CD4-positive, alpha-beta memory T cell (primary cell): Measurements from ENCODE around the gene SHISA6. TPM values are rescaled to one million over a fixed set of nuclear protein-coding genes. Genes with fewer than 3 reads are reported as not detected.

Experiments used
- CTCF ChIA-PET: fragments of 350-600 bp; sonication (Branson Sonifier 250); formaldehyde crosslinking; loops from one replicate; lab custom pipeline; 2021; ENCODE audit warnings: inconsistent platforms; ENCODE audit not compliant: partially characterized antibody; lab: Charles Lee
- POLR2A ChIA-PET: fragments of 350-600 bp; sonication (Branson Sonifier 250); formaldehyde crosslinking; loops from one replicate; lab custom pipeline; 2021; ENCODE audit not compliant: partially characterized antibody; lab: Charles Lee
- DNase-seq, 5 donors: peaks; one replicate each; pipeline versions ENCODE4 v3.0.0 to v3.0.0-alpha.2; 2020 to 2022; ENCODE audit warnings: mixed read lengths in 1 of 5
- H3K27ac ChIP-seq: one replicate; pipeline ENCODE4 v1.7.0; 2013; ENCODE audit warnings: low read depth, low read length
- H3K27me3 ChIP-seq: 2 replicates; pipeline ENCODE4 v1.7.0; 2013; ENCODE audit warnings: mild to moderate bottlenecking, low read length, moderate library complexity; ENCODE audit not compliant: insufficient read depth
- H3K36me3 ChIP-seq: 2 replicates; pipeline ENCODE4 v1.7.0; 2013; ENCODE audit warnings: mild to moderate bottlenecking, low read length, moderate library complexity; ENCODE audit not compliant: insufficient read depth
- H3K4me1 ChIP-seq: 2 replicates; pipeline ENCODE4 v1.7.0; 2013; ENCODE audit warnings: mild to moderate bottlenecking, low read length, moderate library complexity; ENCODE audit not compliant: insufficient read depth
- H3K4me3 ChIP-seq, 2 donors: one replicate each; pipeline ENCODE4 v1.7.0; 2013; ENCODE audit warnings: low read length in 2 of 2, mild to moderate bottlenecking in 1 of 2
- H3K9me3 ChIP-seq, 2 donors: one replicate each; pipeline ENCODE4 v1.7.0; 2013; ENCODE audit warnings: low read length in 2 of 2, control low read depth in 1 of 2; ENCODE audit not compliant: control insufficient read depth in 1 of 2
- H3K27ac Mint-ChIP-seq, 7 donors: one replicate each; pipeline ENCODE4 v1.8.0; 2020 to 2021; ENCODE audit warnings: mixed read lengths in 7 of 7, mild to moderate bottlenecking in 6 of 7, inconsistent platforms in 3 of 7, moderate library complexity in 3 of 7
- H3K27me3 Mint-ChIP-seq, 2 donors: one replicate each; pipeline ENCODE4 v1.8.0; 2020 to 2021; ENCODE audit warnings: mixed read lengths in 2 of 2
- H3K36me3 Mint-ChIP-seq, 2 donors: one replicate each; pipeline ENCODE4 v1.8.0; 2020 to 2021; ENCODE audit warnings: mixed read lengths in 2 of 2, inconsistent platforms in 1 of 2, mild to moderate bottlenecking in 1 of 2
- H3K4me1 Mint-ChIP-seq, 4 donors: one replicate each; pipeline ENCODE4 v1.8.0; 2020 to 2021; ENCODE audit warnings: mixed read lengths in 4 of 4, mild to moderate bottlenecking in 1 of 4
- H3K4me3 Mint-ChIP-seq, 8 donors: one replicate each; pipeline ENCODE4 v1.8.0; 2020 to 2021; ENCODE audit warnings: mixed read lengths in 8 of 8, mild to moderate bottlenecking in 7 of 8, moderate library complexity in 6 of 8, inconsistent platforms in 3 of 8
- H3K9me3 Mint-ChIP-seq, 8 donors: one replicate each; pipeline ENCODE4 v1.8.0; 2020 to 2021; ENCODE audit warnings: mixed read lengths in 8 of 8, mild to moderate bottlenecking in 5 of 8, inconsistent platforms in 3 of 8, moderate library complexity in 1 of 8
- intact Hi-C: fragments of 100-400 bp; cut with micrococcal nuclease; formaldehyde crosslinking; loops from one replicate; pipeline ENCODE4 v1.15.1; 2023
- polyA plus RNA-seq, 2 donors: library from polyadenylated mRNA; unstranded; fragments of 300-500 nt; fragmentation: Illumina TruSeq; gene quantifications; one replicate each; pipeline ENCODE4 v1.2.3, GENCODE V29; 2021
- total RNA-seq, 2 experiments: library from RNA; stranded (reverse); gene quantifications; one replicate each; pipeline ENCODE4 v1.2.3, GENCODE V29; 2021

SHISA6 gene
- total and polyA plus RNA-seq, 4 experiments from 2014 or later = not detected

- Histone ChIP-seq H3K36me3 (no peaks in the 10 kb centered on the region), H3K4me1 (no peaks in the 10 kb centered on the region), H3K27ac (no peak overlapping the region), H3K27me3 (no peaks in the 10 kb centered on the region), H3K9me3 (peaks cover 0 to 5% of the 10 kb centered on the region in 2 donors), H3K4me3 (no peak overlapping the region)
- no peaks in the 10 kb centered on the region for H3K36me3 Mint-ChIP-seq
- CTCF ChIA-PET = no interaction called here
- H3K9me3 Mint-ChIP-seq = peaks cover 0 to 30% (median 19%) of the 10 kb centered on the region in 8 donors
- POLR2A ChIA-PET = no interaction called here
- no peaks in the 10 kb centered on the region for H3K27me3 Mint-ChIP-seq
- intact Hi-C loops = no loop called here
- H3K4me1 Mint-ChIP-seq = no peaks in the 10 kb centered on the region
- no peak overlapping the region for H3K4me3 Mint-ChIP-seq
- no peak overlapping the region for H3K27ac Mint-ChIP-seq
- no peak for DNase-seq
Measured at GRCh38 chr17:11264183-11264871, 23.3 kb downstream of the SHISA6 start.

- Mint-ChIP-seq H3K27me3 (no peaks in the 10 kb centered on the region), H3K27ac (no peak overlapping the region), H3K4me3 (no peak overlapping the region), H3K9me3 (peaks cover 3 to 32% (median 14%) of the 10 kb centered on the region in 8 donors), H3K4me1 (no peaks in the 10 kb centered on the region), H3K36me3 (no peaks in the 10 kb centered on the region)
- no peak for DNase-seq
- Histone ChIP-seq H3K27ac (no peak overlapping the region), H3K4me1 (no peaks in the 10 kb centered on the region), H3K27me3 (no peaks in the 10 kb centered on the region), H3K36me3 (no peaks in the 10 kb centered on the region), H3K4me3 (no peak overlapping the region), H3K9me3 (peaks cover 0 to 5% of the 10 kb centered on the region in 2 donors)
- ChIA-PET POLR2A (no interaction called here), CTCF (no interaction called here)
- intact Hi-C loops = no loop called here
Measured at GRCh38 chr17:11267999-11268575, 27.1 kb downstream of the SHISA6 start.

GRCh38 chr17:11269210-11269609 lies 28.2 kb downstream of the SHISA6 start:
- peaks cover 0 to 5% of the 10 kb centered on the region in 2 donors for H3K9me3 ChIP-seq
- no peak overlapping the region for H3K27ac ChIP-seq
- no peaks in the 10 kb centered on the region for H3K4me1 ChIP-seq
- H3K36me3 ChIP-seq = no peaks in the 10 kb centered on the region
- H3K9me3 Mint-ChIP-seq = peaks cover 3 to 32% (median 8%) of the 10 kb centered on the region in 8 donors
- no peak for DNase-seq
- H3K4me1 Mint-ChIP-seq = no peaks in the 10 kb centered on the region
- H3K27ac Mint-ChIP-seq = no peak overlapping the region
- no peaks in the 10 kb centered on the region for H3K36me3 Mint-ChIP-seq
- POLR2A ChIA-PET = no interaction called here
- H3K4me3 ChIP-seq = no peak overlapping the region
- H3K4me3 Mint-ChIP-seq = no peak overlapping the region
- CTCF ChIA-PET = no interaction called here
- no peaks in the 10 kb centered on the region for H3K27me3 Mint-ChIP-seq
- H3K27me3 ChIP-seq = no peaks in the 10 kb centered on the region
- intact Hi-C loops = no loop called here

DNA sequence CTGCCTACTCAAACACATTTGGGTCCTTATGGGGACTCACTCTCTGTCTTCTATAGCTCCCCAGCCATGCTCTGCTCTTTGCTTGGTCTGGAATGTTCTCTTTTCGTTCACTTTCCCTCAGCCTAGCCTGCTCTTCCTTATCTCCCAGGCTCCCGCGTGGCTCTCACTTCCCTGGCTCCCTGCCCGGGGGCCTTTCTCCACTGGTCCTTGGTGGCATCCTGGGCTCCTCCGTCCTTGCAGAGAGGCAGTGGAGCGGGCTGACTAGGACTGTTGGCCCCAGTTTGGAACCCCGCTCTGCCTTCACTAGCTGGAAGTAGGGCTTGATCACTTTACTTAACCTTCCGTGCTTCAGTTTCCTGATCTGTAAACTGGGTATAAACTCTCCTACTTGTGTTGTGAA lies 31.2 kb downstream of the SHISA6 start:
- Mint-ChIP-seq H3K36me3 (no peaks in the 10 kb centered on the region), H3K4me1 (no peaks in the 10 kb centered on the region), H3K27me3 (no peaks in the 10 kb centered on the region), H3K27ac (no peak overlapping the region), H3K9me3 (peaks cover 0 to 21% (median 4%) of the 10 kb centered on the region in 8 donors), H3K4me3 (no peak overlapping the region)
- no peaks in the 10 kb centered on the region for H3K4me1 ChIP-seq
- H3K9me3 ChIP-seq = no peaks in the 10 kb centered on the region
- no peaks in the 10 kb centered on the region for H3K36me3 ChIP-seq
- H3K4me3 ChIP-seq = no peak overlapping the region
- POLR2A ChIA-PET = no interaction called here
- CTCF ChIA-PET = no interaction called here
- no peak overlapping the region for H3K27ac ChIP-seq
- no peak for DNase-seq
- H3K27me3 ChIP-seq = no peaks in the 10 kb centered on the region
- intact Hi-C loops = no loop called here

- H3K36me3 ChIP-seq = no peaks in the 10 kb centered on the region
- H3K4me1 Mint-ChIP-seq = no peaks in the 10 kb centered on the region
- DNase-seq = no peak
- intact Hi-C loops = no loop called here
- H3K4me3 Mint-ChIP-seq = no peak overlapping the region
- no peak overlapping the region for H3K4me3 ChIP-seq
- no peaks in the 10 kb centered on the region for H3K9me3 ChIP-seq
- no peaks in the 10 kb centered on the region for H3K27me3 ChIP-seq
- CTCF ChIA-PET = no interaction called here
- peaks cover 0 to 19% (median 4%) of the 10 kb centered on the region in 8 donors for H3K9me3 Mint-ChIP-seq
- H3K27ac ChIP-seq = no peak overlapping the region
- no peaks in the 10 kb centered on the region for H3K36me3 Mint-ChIP-seq
- no peak overlapping the region for H3K27ac Mint-ChIP-seq
- H3K4me1 ChIP-seq = no peaks in the 10 kb centered on the region
- POLR2A ChIA-PET = no interaction called here
- H3K27me3 Mint-ChIP-seq = no peaks in the 10 kb centered on the region
Measured at GRCh38 chr17:11273596-11273995, 32.6 kb downstream of the SHISA6 start.

DNA sequence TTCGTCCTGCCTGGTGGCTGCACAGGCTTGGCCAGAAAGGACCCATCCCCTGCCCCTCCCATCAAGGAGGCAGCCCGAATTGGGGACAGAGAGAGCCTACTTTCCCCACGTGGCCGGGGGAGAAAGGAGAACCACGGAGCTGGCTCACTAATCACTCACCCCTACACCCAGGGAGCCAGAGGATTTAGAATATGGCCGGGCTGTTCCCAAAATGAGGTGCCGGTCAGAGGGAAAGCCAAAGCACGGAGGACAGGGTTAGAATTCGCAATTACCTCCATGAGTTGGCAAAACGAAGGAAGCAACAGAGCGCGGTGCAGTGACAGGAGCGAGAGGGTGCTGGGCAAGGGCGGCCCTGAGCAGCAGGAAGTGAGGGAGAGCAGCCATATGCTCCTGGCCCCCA lies 33.1 kb downstream of the SHISA6 start:
- POLR2A ChIA-PET = no interaction called here
- Mint-ChIP-seq H3K9me3 (peaks cover 0 to 21% (median 4%) of the 10 kb centered on the region in 8 donors), H3K4me1 (no peaks in the 10 kb centered on the region), H3K27me3 (no peaks in the 10 kb centered on the region), H3K36me3 (no peaks in the 10 kb centered on the region), H3K4me3 (no peak overlapping the region), H3K27ac (no peak overlapping the region)
- no peaks in the 10 kb centered on the region for H3K27me3 ChIP-seq
- H3K4me3 ChIP-seq = no peak overlapping the region
- no peaks in the 10 kb centered on the region for H3K9me3 ChIP-seq
- CTCF ChIA-PET = no interaction called here
- intact Hi-C loops = no loop called here
- no peak overlapping the region for H3K27ac ChIP-seq
- no peaks in the 10 kb centered on the region for H3K36me3 ChIP-seq
- H3K4me1 ChIP-seq = no peaks in the 10 kb centered on the region
- DNase-seq = no peak

DNA sequence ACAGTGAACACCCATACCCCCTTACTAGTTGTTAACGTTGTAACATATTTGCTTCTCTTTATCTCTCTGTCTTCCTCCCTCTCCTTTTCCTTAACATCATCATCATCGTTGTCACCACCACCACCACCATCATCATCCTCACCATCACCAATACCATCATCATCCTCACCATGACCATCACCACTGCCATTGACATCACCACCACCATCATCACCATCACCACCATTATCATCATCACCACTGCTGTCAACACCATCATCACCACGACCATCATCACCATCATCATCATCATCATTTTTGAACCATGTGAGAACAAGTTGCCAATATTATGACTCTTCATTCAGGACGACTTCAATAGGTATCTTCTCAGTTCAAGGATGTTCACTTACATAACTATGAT lies 35.5 kb downstream of the SHISA6 start:
- no peaks in the 10 kb centered on the region for H3K4me1 ChIP-seq
- H3K9me3 Mint-ChIP-seq = peaks cover 3 to 13% (median 6%) of the 10 kb centered on the region in 8 donors

More for the DNA sequence above, 35.5 kb downstream of the SHISA6 start:
- Mint-ChIP-seq H3K36me3 (no peaks in the 10 kb centered on the region), H3K27me3 (no peaks in the 10 kb centered on the region), H3K4me1 (no peaks in the 10 kb centered on the region), H3K4me3 (no peak overlapping the region), H3K27ac (no peak overlapping the region)
- ChIA-PET POLR2A (no interaction called here), CTCF (no interaction called here)
- intact Hi-C loops = no loop called here
- H3K27ac ChIP-seq = no peak overlapping the region
- no peaks in the 10 kb centered on the region for H3K27me3 ChIP-seq
- no peaks in the 10 kb centered on the region for H3K9me3 ChIP-seq
- no peaks in the 10 kb centered on the region for H3K36me3 ChIP-seq
- H3K4me3 ChIP-seq = no peak overlapping the region
- no peak for DNase-seq
